GM12878 (cell line): ENCODE measurements around the gene PKN3. TPM values are rescaled to one million over a fixed set of nuclear protein-coding genes. Genes with fewer than 3 reads are reported as not detected.

ENCODE experiments used
- ATAC-seq: fragments of 200-7000 bp; cut with Tn5 transposase; 3 replicates; pipeline ENCODE4 v1.9.1; 2020; ENCODE audit warnings: mild to moderate bottlenecking, moderate library complexity
- BruUV-seq: library from RNA; stranded (reverse); fragments of 400-500 nt; replicated peaks from 2 replicates; lab custom pipeline; 2021; lab: Mats Ljungman, UMichigan
- CTCF ChIA-PET: fragments of 300-600 bp; sonication (Branson Sonifier 250); formaldehyde crosslinking; extraction: SDS; loops from one replicate; lab custom pipeline; 2021; ENCODE audit warnings: inconsistent platforms; lab: Yijun Ruan, JAX
- POLR2A ChIA-PET: fragments of 350-600 bp; formaldehyde crosslinking; extraction: SDS; loops from one replicate; lab custom pipeline; 2021; ENCODE audit warnings: inconsistent platforms; lab: Charles Lee
- RAD21 ChIA-PET: fragments of 300-600 bp; sonication (Branson Sonifier 250); formaldehyde crosslinking; loops from one replicate; lab custom pipeline; 2023; ENCODE audit warnings: antibody characterized with exemption; ENCODE audit not compliant: unreplicated experiment; lab: Charles Lee
- SMC1A ChIA-PET: fragments of 300-600 bp; sonication (Branson Sonifier 250); formaldehyde crosslinking; loops from one replicate; lab custom pipeline; 2023; ENCODE audit not compliant: unreplicated experiment, uncharacterized antibody; lab: Charles Lee
- DNase-seq: peaks from one replicate; pipeline ENCODE4 v3.0.0-alpha.2; 2011; ENCODE audit warnings: low read depth, low spot score
- FAIRE-seq: peaks from 3 replicates; lab custom pipeline; 2011; peaks lifted over from hg19 to GRCh38; lab: Jason Lieb, UNC
- H2AFZ ChIP-seq: 2 replicates; pipeline ENCODE4 v1.6.0; 2011; ENCODE audit warnings: low read depth, low read length, control low read depth; ENCODE audit not compliant: control insufficient read depth
- H3K27ac ChIP-seq: 2 replicates; pipeline ENCODE4 v1.5.1; 2011; ENCODE audit warnings: control low read depth; ENCODE audit not compliant: control insufficient read depth, insufficient read depth
- H3K27me3 ChIP-seq, 2 experiments: replicated peaks in 1 of 2; 2 replicates each; pipeline versions ENCODE4 v1.6.0 to v1.6.1; 2011; ENCODE audit warnings: low read length in 1 of 2; ENCODE audit not compliant: control insufficient read depth in 2 of 2, insufficient read depth in 2 of 2
- H3K36me3 ChIP-seq, 2 experiments: 2 replicates each; pipeline ENCODE4 v1.5.1; 2011; ENCODE audit warnings: low read length in 1 of 2; ENCODE audit not compliant: control insufficient read depth in 2 of 2, insufficient read depth in 2 of 2
- H3K4me1 ChIP-seq: 2 replicates; pipeline ENCODE4 v1.6.1; 2011; ENCODE audit warnings: mild to moderate bottlenecking, low read length, moderate library complexity, mixed read lengths; ENCODE audit not compliant: control insufficient read depth, insufficient read depth
- H3K4me2 ChIP-seq: 2 replicates; pipeline ENCODE4 v1.6.0; 2011; ENCODE audit warnings: control low read depth; ENCODE audit not compliant: control insufficient read depth, insufficient read depth
- H3K4me3 ChIP-seq: fragments of 200-600 bp; sonication (generic); 2 replicates; pipeline ENCODE4 v1.5.1; 2016
- H3K79me2 ChIP-seq: 2 replicates; pipeline ENCODE4 v1.6.0; 2011; ENCODE audit warnings: low read length; ENCODE audit not compliant: control insufficient read depth, insufficient read depth
- H3K9ac ChIP-seq: 2 replicates; pipeline ENCODE4 v1.8.0; 2011; ENCODE audit warnings: low read length, control low read depth, mixed read lengths; ENCODE audit not compliant: control insufficient read depth, insufficient read depth
- H3K9me3 ChIP-seq: replicated peaks from 3 replicates; pipeline ENCODE4 v1.5.1; 2011; ENCODE audit warnings: mild to moderate bottlenecking, low read length; ENCODE audit not compliant: control insufficient read depth, insufficient read depth
- H4K20me1 ChIP-seq: 2 replicates; pipeline ENCODE4 v1.6.0; 2011; ENCODE audit not compliant: control insufficient read depth, insufficient read depth
- HDGF ChIP-seq: fragments of 450-650 bp; IDR thresholded peaks from 2 replicates; pipeline ENCODE4 v1.6.1; 2016; ENCODE audit warnings: antibody characterized with exemption
- IRF4 ChIP-seq: IDR thresholded peaks from 2 replicates; pipeline ENCODE4 v1.6.1; 2011; ENCODE audit warnings: low read depth, low read length
- IRF5 ChIP-seq: fragments of 450-650 bp; IDR thresholded peaks from 2 replicates; pipeline ENCODE4 v1.6.1; 2017; ENCODE audit warnings: borderline replicate concordance
- POLR2A ChIP-seq: IDR thresholded peaks from 2 replicates; pipeline ENCODE4 v1.6.1; 2011; ENCODE audit warnings: low read depth, mild to moderate bottlenecking, low read length
- RB1 ChIP-seq: fragments of 450-650 bp; formaldehyde crosslinking; IDR thresholded peaks from 2 replicates; pipeline ENCODE4 v1.6.1; 2017; ENCODE audit warnings: mild to moderate bottlenecking, borderline replicate concordance
- RELB ChIP-seq: fragments of 450-650 bp; IDR thresholded peaks from 2 replicates; pipeline ENCODE4 v1.6.1; 2017; ENCODE audit warnings: low read depth, mild to moderate bottlenecking, moderate library complexity
- RFX5 ChIP-seq: IDR thresholded peaks from 2 replicates; pipeline ENCODE4 v1.6.1; 2011; ENCODE audit warnings: low read depth, low read length, improper control_type of control experiment
- STAT1 ChIP-seq: fragments of 450-650 bp; conservative IDR thresholded peaks from 2 replicates; pipeline ENCODE4 v1.6.1; 2014; ENCODE audit warnings: antibody characterized with exemption, mild to moderate bottlenecking
- TAF1 ChIP-seq: IDR thresholded peaks from 2 replicates; pipeline ENCODE4 v1.6.1; 2011; ENCODE audit warnings: mild to moderate bottlenecking, low read depth, low read length, borderline replicate concordance
- TCF7 ChIP-seq: IDR thresholded peaks from 2 replicates; pipeline ENCODE4 v1.6.1; 2014; ENCODE audit warnings: antibody characterized with exemption, borderline replicate concordance
- YBX1 ChIP-seq: fragments of 450-650 bp; IDR thresholded peaks from 2 replicates; pipeline ENCODE4 v1.6.1; 2016; ENCODE audit warnings: antibody characterized with exemption
- YY1 ChIP-seq: IDR thresholded peaks from 2 replicates; pipeline ENCODE4 v1.6.1; 2011; ENCODE audit warnings: low read depth, mild to moderate bottlenecking, low read length
- ZBED1 ChIP-seq: IDR thresholded peaks from 2 replicates; pipeline ENCODE4 v1.6.1; 2016; ENCODE audit warnings: borderline replicate concordance
- ZBTB11 ChIP-seq: fragments of 450-650 bp; formaldehyde crosslinking; IDR thresholded peaks from 2 replicates; pipeline ENCODE4 v1.5.0; 2022; ENCODE audit warnings: mild to moderate bottlenecking, missing genetic modification characterization
- ZNF592 ChIP-seq: fragments of 450-650 bp; IDR thresholded peaks from 2 replicates; pipeline ENCODE4 v1.6.1; 2017; ENCODE audit warnings: mild to moderate bottlenecking, moderate library complexity
- ZSCAN29 ChIP-seq: fragments of 450-650 bp; IDR thresholded peaks from 2 replicates; pipeline ENCODE4 v1.6.1; 2017; ENCODE audit warnings: mild to moderate bottlenecking, moderate library complexity
- WGBS: methylation state at CpG from one replicate; pipeline ENCODE4 v1.1.6; 2016; ENCODE audit warnings: low lambda C conversion rate; ENCODE audit not compliant: insufficient replicate concordance, insufficient coverage; ENCODE audit errors: missing lambda C conversion rate; 5-methylcytosine and 5-hydroxymethylcytosine counted together
- in situ Hi-C: fragments of 300-500 bp; cut with MboI; formaldehyde crosslinking; loops from 9 replicates; pipeline ENCODE4 v1.14.3; 2018; ENCODE audit warnings: mixed read lengths
- intact Hi-C: fragments of 100-400 bp; cut with micrococcal nuclease; formaldehyde crosslinking; loops from one replicate; pipeline ENCODE4 v1.14.2; 2022; ENCODE audit not compliant: unreplicated experiment
- polyA plus RNA-seq, 11 experiments: library from polyadenylated mRNA; depleted of rRNA in 4 of 11; unstranded in 6 of 11; stranded (reverse) in 5 of 11; fragments of >200 nt; fragmentation: Nextera tagmentation in 4 of 11; fragmentation: Illumina TruSeq in 1 of 11; extraction: Ambion mirVana in 4 of 11; extraction: Trizol in 1 of 11; gene quantifications; 1 replicate in 1 of 11; 2 replicates in 10 of 11; pipeline versions ENCODE4 v1.2.1 to v1.2.3, GENCODE V29; 2011 to 2016; ENCODE audit warnings: inconsistent platforms in 2 of 11, missing spikeins in 2 of 11, low read depth in 1 of 11
- total RNA-seq, 4 experiments: library from RNA; depleted of rRNA in 3 of 4; stranded (reverse); fragments of >200 nt in 3 of 4; fragmentation: Illumina TruSeq in 1 of 4; extraction: Trizol in 1 of 4; gene quantifications; 2 replicates each; pipeline versions ENCODE4 v1.2.1 to v1.2.3, GENCODE V29; 2013 to 2021

Gene PKN3
- total and polyA plus RNA-seq, 10 of the 15 experiments (the other 5 are each of a cell fraction or from before 2014, with no cell fraction given): 0.35 to 11.0 (median 3.3) TPM

GRCh38 chr9:128713941-128714573 lies 11.8 kb downstream of the PKN3 start:
- Histone ChIP-seq H3K4me3 (no peak overlapping the region), H3K79me2 (no peaks in the 10 kb centered on the region), H4K20me1 (no peaks in the 10 kb centered on the region), H3K4me1 (no peaks in the 10 kb centered on the region), H3K9ac (no peak overlapping the region), H3K27me3 (no peaks in the 10 kb centered on the region), H2AFZ (no peak overlapping the region), H3K27ac (no peak overlapping the region), H3K36me3 (no peaks in the 10 kb centered on the region), H3K4me2 (no peak overlapping the region), H3K9me3 (no peaks in the 10 kb centered on the region)
- ChIA-PET POLR2A (no interaction called here), RAD21 (no interaction called here), SMC1A (no interaction called here), CTCF (no interaction called here)
- intact Hi-C loops (no loop called here), in situ Hi-C loops (no loop called here)
- no peak for ATAC-seq
- no peak for DNase-seq
- BruUV-seq: no TSS peak
- 68% methylated on average over 19 of the region's 19 CpGs for WGBS
- no peak for FAIRE-seq
- TF ChIP-seq POLR2A (no peak; the same call in 1 of the 2 replicates), RB1 (no peak), ZSCAN29 (no peak), TAF1 (no peak), IRF5 (no peak), HDGF (no peak), YBX1 (no peak), TCF7 (no peak), RELB (no peak), IRF4 (no peak), YY1 (no peak), STAT1 (no peak), ZBED1 (no peak), ZBTB11 (CRISPR knock-in tag) (no peak), RFX5 (no peak), ZNF592 (no peak)
